GM21360 (cell line): Measurements from ENCODE around the gene GP9.

Source experiments
- ATAC-seq: cut with Tn5 transposase; IDR thresholded peaks from one replicate; pipeline ENCODE4 v1.9.1; 2021; ENCODE audit warnings: mild to moderate bottlenecking, moderate library complexity; ENCODE audit not compliant: unreplicated experiment

GP9 gene

GRCh38 chr3:129027544-129027880 lies 33.1 kb upstream of the GP9 start:
- ATAC-seq = no peak

GRCh38 chr3:129028866-129029265 lies 31.7 kb upstream of the GP9 start:
- ATAC-seq = no peak

- ATAC-seq = no peak
Observed at GRCh38 chr3:129030611-129031010, 30.0 kb upstream of the GP9 start.

- ATAC-seq = no peak
Observed at GRCh38 chr3:129031476-129032215, 28.9 kb upstream of the GP9 start.

- no peak for ATAC-seq
Observed at GRCh38 chr3:129032716-129033115, 27.9 kb upstream of the GP9 start.

GRCh38 chr3:129033151-129033550 lies 27.4 kb upstream of the GP9 start:
- no peak for ATAC-seq

GRCh38 chr3:129033633-129034321 lies 26.8 kb upstream of the GP9 start:
- ATAC-seq = no peak

GRCh38 chr3:129034642-129035041 lies 25.9 kb upstream of the GP9 start:
- no peak for ATAC-seq

GRCh38 chr3:129035360-129036221 lies 25.0 kb upstream of the GP9 start:
- no peak for ATAC-seq

- no peak for ATAC-seq
Observed at GRCh38 chr3:129036222-129037092, 24.1 kb upstream of the GP9 start.

- ATAC-seq = no peak
Observed at GRCh38 chr3:129037093-129037419, 23.5 kb upstream of the GP9 start.

- ATAC-seq = no peak
Observed at GRCh38 chr3:129038121-129038855, 22.3 kb upstream of the GP9 start.

GRCh38 chr3:129039271-129040038 lies 21.1 kb upstream of the GP9 start:
- no peak for ATAC-seq

- no peak for ATAC-seq
Observed at GRCh38 chr3:129040039-129040336, 20.6 kb upstream of the GP9 start.

GRCh38 chr3:129040579-129041300 lies 19.8 kb upstream of the GP9 start:
- ATAC-seq = no peak

GRCh38 chr3:129045675-129046036 lies 14.9 kb upstream of the GP9 start:
- no peak for ATAC-seq

GRCh38 chr3:129046037-129046731 lies 14.4 kb upstream of the GP9 start:
- no peak for ATAC-seq

GRCh38 chr3:129046732-129047552 lies 13.6 kb upstream of the GP9 start:
- ATAC-seq = no peak
